Central memory CD8-positive, alpha-beta T cell (primary cell): ENCODE results near the gene EOLA2.
"Not testable (repeated sequence)": the region's sequence is repeated elsewhere in the genome, so short reads cannot be mapped to it uniquely, and the experiment has no call there.

Experiments used
- ATAC-seq: fragments of 150-1000 bp; cut with Tn5 transposase; replicated peaks from 2 replicates; pipeline ENCODE4 v1.10.0; 2022; ENCODE audit warnings: mild to moderate bottlenecking, moderate FRiP score, moderate number of reproducible peaks; ENCODE audit not compliant: poor library complexity, severe bottlenecking; ENCODE audit errors: extremely low read depth
- DNase-seq, 2 donors: peaks; one replicate each; pipeline ENCODE4 v3.0.0; 2021; ENCODE audit warnings: low spot score in 2 of 2
- H3K27ac Mint-ChIP-seq: one replicate; pipeline ENCODE4 v1.8.0; 2022; ENCODE audit warnings: low read depth, mild to moderate bottlenecking, moderate library complexity, mixed read lengths
- H3K27me3 Mint-ChIP-seq: one replicate; pipeline ENCODE4 v1.8.0; 2022; ENCODE audit warnings: mixed read lengths
- H3K36me3 Mint-ChIP-seq: one replicate; pipeline ENCODE4 v1.8.0; 2022; ENCODE audit warnings: mild to moderate bottlenecking, moderate library complexity, mixed read lengths; ENCODE audit not compliant: insufficient read depth
- H3K4me1 Mint-ChIP-seq: one replicate; pipeline ENCODE4 v1.8.0; 2022; ENCODE audit warnings: mixed read lengths
- H3K4me3 Mint-ChIP-seq: one replicate; pipeline ENCODE4 v1.8.0; 2022; ENCODE audit warnings: mild to moderate bottlenecking, moderate library complexity, mixed read lengths
- H3K9me3 Mint-ChIP-seq: one replicate; pipeline ENCODE4 v1.8.0; 2022; ENCODE audit warnings: mixed read lengths

Gene EOLA2

DNA sequence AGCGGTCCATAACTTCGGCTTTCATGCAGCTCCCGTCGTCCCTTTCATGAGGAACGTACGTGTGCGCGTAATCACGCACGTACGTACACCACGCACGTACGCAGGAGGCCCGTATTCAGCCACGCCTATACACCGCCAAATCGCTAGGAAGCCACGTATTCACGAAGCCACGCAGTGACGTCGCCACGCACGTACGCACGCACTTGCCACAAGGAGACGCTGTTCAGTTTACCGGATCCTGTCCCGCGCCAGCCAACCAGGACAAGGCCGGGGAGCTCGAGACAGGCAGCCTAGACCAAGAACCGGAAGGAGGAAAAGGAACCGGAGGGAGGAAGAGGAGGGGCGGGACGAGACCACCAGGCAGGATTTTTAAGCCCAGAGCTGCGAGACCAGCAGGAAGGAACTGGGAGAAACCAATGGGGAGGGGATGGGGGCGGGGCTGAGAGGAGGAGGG is at the start of gene EOLA2:
Gene EOLA2 (minus strand): TSS at position 65 of the 454 bp plus-strand sequence. CDS start 4,617 bp downstream, outside the sequence.
- ATAC-seq: peak; percentile 60
- Mint-ChIP-seq H3K36me3 (peaks cover 10% of the 10 kb centered on the region), H3K4me3 (peak within 1 kb of the TSS; percentile 76), H3K27ac (peak within 1 kb of the TSS; percentile 93), H3K27me3 (no peaks in the 10 kb centered on the region), H3K4me1 (peaks cover 8% of the 10 kb centered on the region), H3K9me3 (no peaks in the 10 kb centered on the region)
- peak; percentile 75 to 91 for DNase-seq

DNA sequence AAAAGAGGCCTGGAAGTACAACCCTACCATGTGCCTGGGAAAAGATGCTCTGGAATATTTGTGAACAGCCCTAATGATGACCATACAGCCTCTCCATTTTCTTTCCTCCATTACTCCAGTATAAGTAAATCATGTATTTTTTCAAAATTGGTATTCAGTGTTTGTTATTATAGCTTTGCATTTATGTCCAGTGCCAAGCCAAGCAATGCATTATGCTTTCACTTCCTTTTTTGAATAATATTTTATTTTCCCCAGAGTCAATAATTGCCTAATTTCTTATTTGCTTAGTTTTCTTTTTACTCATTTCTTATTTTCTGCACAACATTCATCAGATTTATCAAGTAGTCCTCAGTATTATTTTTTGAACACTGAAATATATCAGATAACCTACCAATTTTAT is 49.3 kb upstream of the EOLA2 start:
- no peak for ATAC-seq
- Mint-ChIP-seq H3K27me3 (no peaks in the 10 kb centered on the region), H3K9me3 (no peaks in the 10 kb centered on the region), H3K36me3 (peaks cover 4% of the 10 kb centered on the region), H3K4me1 (peaks cover 9% of the 10 kb centered on the region), H3K4me3 (no peak overlapping the region), H3K27ac (no peak overlapping the region)
- DNase-seq: no peak

DNA sequence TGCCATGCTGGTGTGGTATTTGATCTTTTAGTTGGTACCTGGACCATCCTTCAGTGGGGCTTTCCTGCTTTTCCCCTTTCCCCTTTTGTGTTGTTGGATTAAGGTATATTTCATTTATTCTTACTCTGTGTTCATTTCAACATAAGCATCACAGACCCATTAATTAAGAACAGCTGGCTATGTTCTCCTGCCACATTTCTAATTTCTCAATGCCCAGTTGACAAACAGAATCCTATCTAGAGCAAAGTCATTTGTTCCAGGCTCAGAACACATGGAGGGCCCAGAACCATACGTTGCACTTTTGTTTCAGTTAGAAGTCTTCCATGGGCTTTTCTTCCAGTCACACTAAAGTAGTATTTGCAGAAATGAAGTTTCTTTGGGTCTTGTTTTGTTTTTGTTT is 46.1 kb upstream of the EOLA2 start:
- H3K4me3 Mint-ChIP-seq: no peak overlapping the region
- H3K9me3 Mint-ChIP-seq: no peaks in the 10 kb centered on the region
- ATAC-seq (no peak), DNase-seq (no peak)
- peaks cover 9% of the 10 kb centered on the region for H3K4me1 Mint-ChIP-seq
- peaks cover 1% of the 10 kb centered on the region for H3K36me3 Mint-ChIP-seq
- no peaks in the 10 kb centered on the region for H3K27me3 Mint-ChIP-seq
- no peak overlapping the region for H3K27ac Mint-ChIP-seq

DNA sequence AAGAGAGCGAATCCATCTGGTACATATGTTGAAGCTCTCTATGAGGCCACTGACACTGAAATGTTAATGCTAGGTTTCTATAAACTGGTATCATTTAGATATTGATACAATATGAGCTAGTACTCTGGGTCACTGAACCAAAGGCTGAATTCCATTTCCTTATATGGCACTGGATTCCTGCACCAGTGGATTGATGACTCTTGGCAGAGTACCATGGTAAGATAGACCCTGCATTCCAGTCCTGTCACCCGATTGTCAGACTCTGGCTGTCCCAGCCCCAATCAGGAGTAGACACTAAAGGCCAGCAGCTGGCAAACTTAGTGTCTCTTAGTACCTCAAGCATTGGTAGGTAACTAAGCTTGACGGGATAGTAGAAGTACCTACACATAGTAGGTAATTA is 44.0 kb upstream of the EOLA2 start:
- Mint-ChIP-seq H3K9me3 (no peaks in the 10 kb centered on the region), H3K4me1 (peaks cover 5% of the 10 kb centered on the region), H3K27ac (no peak overlapping the region), H3K36me3 (no peaks in the 10 kb centered on the region), H3K4me3 (no peak overlapping the region), H3K27me3 (no peaks in the 10 kb centered on the region)
- DNase-seq: no peak
- no peak for ATAC-seq

DNA sequence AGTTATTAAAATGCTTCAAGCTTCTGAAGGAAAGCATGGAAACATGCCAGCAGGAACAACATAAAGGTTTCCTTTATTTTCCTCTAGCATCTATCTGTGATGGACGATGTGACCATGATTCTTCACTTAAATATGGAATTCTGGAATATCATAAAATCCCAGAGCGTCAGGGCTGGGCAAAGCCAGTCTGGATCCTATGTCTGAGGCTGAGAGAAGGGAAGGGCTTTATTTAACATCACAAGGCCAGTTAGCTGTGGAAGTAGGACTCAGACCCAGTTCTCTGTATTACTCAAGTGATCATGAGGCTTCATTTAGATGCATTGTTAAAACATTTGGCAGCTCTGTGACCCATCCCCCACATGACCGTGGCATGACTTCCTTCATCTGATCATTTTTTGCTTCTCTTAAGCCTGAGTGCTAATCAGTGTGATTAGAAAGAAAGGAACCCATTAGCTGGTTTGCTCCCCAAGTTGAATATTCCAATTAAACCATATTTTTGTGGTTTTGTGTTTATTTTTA is 40.9 kb upstream of the EOLA2 start:
- DNase-seq (no peak), ATAC-seq (no peak)
- H3K27me3 Mint-ChIP-seq: no peaks in the 10 kb centered on the region
- no peak overlapping the region for H3K4me3 Mint-ChIP-seq
- H3K9me3 Mint-ChIP-seq: no peaks in the 10 kb centered on the region
- H3K36me3 Mint-ChIP-seq: no peaks in the 10 kb centered on the region
- no peak overlapping the region for H3K27ac Mint-ChIP-seq
- no peaks in the 10 kb centered on the region for H3K4me1 Mint-ChIP-seq

DNA sequence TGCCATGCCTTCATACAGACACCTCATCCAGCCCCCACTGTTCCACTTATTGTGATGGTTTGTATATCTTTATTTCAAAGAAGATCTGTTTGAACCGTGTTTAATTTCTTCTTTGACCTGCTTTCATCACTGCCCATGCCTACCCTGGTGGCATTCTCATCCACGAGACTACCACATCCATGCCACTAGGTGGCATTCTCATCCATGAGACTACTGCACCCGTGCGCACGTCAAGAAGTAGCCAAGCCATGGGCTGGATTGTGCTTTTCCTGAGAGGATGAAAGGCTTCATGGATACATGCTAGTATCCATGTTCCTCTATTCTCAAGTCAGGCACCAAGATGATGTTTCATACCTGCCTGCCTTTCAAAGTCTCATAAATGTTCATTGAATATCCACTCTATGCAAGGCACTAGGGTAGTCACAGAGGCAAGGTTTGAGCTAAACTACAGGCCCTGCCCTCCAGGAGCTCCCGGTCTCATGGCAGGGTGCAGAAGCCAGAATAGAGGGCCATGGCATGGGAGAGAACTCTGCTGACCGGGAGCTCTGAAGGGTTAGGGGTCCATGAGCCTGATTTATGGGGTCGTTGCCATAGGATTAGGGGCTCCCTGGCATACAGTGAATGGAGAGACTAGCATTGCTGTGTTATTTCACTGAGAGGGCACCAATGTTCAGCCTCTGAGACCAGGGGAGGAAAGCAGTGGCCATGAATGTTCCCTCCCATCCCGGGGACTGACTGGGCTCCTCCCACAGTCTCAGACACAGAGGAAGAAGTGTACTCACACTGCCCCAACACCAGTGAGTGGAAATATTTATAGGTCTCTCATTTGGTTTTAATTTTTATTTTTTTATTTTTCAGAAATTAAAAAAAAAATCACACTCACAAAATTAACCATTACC is 24.8 kb upstream of the EOLA2 start:
- H3K27ac Mint-ChIP-seq: no peak overlapping the region
- H3K4me1 Mint-ChIP-seq: no peaks in the 10 kb centered on the region
- H3K36me3 Mint-ChIP-seq: peaks cover 21% of the 10 kb centered on the region
- ATAC-seq: no peak
- no peak overlapping the region for H3K4me3 Mint-ChIP-seq
- no peak for DNase-seq
- no peaks in the 10 kb centered on the region for H3K27me3 Mint-ChIP-seq
- no peaks in the 10 kb centered on the region for H3K9me3 Mint-ChIP-seq

DNA sequence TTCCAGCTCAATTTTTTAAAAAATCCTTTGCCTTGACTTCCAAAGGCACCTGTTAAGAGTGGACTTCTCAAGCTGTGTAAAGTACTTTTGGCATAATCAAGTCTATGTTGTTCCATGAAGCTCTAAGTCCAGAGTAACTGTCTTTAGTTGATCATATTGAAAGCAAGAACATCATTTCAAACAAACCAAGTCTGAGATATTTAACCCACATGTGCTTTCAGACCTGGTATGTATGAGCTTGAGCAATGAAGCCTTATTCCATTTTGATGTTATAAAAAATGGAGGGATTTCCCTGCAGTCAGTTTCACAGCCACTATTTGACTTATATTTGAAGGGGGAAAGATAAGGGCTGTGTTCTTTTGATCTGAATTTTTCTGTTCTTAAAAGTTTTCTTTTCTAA is 23.7 kb upstream of the EOLA2 start:
- Mint-ChIP-seq H3K4me3 (no peak overlapping the region), H3K27ac (no peak overlapping the region), H3K27me3 (no peaks in the 10 kb centered on the region), H3K36me3 (peaks cover 23% of the 10 kb centered on the region), H3K4me1 (no peaks in the 10 kb centered on the region), H3K9me3 (no peaks in the 10 kb centered on the region)
- DNase-seq (no peak), ATAC-seq (no peak)

DNA sequence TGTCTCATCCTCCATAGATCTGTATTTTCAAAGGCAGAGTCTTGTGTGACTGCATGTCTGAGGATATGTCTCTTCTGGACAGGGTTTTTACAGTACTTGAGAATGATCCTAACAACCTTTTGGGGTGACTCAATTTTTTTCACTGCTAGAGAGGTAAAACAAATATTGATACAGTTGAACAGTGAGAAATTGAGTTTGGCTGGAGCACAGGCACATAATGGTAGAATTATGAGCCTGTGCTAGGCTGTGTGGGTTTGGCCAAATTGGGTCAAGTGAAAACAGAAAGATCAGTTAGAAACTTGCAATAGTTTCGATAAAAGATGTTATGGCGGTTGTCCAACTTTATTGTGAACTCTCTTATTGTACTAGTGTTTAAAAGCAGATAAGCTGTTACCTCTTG is 23.3 kb upstream of the EOLA2 start:
- ATAC-seq (no peak), DNase-seq (no peak)
- Mint-ChIP-seq H3K4me1 (no peaks in the 10 kb centered on the region), H3K36me3 (peaks cover 24% of the 10 kb centered on the region), H3K27ac (no peak overlapping the region), H3K27me3 (no peaks in the 10 kb centered on the region), H3K4me3 (no peak overlapping the region), H3K9me3 (no peaks in the 10 kb centered on the region)

DNA sequence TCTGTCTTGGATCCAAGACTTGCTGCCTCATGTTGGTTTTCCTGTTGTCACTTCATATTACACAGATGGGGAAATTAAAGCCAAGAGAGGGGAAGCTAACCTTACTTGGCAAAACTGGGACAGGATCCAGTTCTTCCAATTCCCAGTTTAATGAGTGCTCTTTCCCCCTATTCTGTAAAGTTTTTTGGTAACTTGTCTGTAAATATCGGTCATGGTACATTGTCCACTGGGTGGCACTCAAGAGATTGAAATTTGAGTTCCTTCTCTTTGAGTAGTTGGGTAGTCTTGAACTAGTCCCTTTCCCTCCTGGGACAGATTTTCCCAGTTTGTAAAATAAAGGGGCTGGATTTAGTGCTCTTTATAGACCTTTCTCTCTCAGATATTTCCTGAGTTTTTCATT is 12.4 kb upstream of the EOLA2 start:
- no peaks in the 10 kb centered on the region for H3K9me3 Mint-ChIP-seq
- H3K27ac Mint-ChIP-seq: no peak overlapping the region
- peaks cover 2% of the 10 kb centered on the region for H3K36me3 Mint-ChIP-seq
- DNase-seq: no peak
- no peaks in the 10 kb centered on the region for H3K27me3 Mint-ChIP-seq
- H3K4me3 Mint-ChIP-seq: no peak overlapping the region
- ATAC-seq: no peak
- peaks cover 5% of the 10 kb centered on the region for H3K4me1 Mint-ChIP-seq

DNA sequence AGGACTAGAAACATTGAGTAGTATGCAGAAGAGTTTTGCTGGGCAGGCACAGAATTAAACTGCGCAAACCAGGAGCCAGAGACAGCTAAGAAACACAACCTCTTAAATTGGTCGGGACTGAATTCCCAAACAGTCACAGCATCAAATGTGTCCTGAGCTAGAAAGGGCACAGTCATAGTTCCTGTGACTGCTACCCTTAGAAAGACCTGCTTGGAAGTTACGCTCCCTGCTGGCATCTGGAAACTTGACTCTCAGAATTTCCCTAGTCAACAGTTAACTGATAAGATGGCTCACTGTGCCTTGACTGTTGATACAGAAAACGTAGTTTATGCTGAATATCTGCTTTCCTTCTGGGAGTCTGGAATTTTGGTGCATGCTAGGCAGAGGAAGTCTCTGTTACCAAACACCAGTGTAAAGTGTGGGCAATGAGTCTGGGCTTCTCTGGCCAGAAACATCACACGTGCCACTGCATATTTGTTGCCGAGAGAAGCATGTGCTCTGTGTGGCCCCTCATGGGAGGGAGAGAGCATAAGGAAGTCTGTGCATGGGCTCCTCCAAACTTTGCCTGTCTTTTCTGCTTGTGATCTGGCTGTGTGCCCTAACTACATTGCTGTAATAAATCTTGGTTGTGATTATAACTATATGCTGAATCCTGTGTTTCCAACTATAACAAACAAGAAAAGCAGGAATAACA is 11.6 kb upstream of the EOLA2 start:
- H3K9me3 Mint-ChIP-seq: no peaks in the 10 kb centered on the region
- H3K27me3 Mint-ChIP-seq: no peaks in the 10 kb centered on the region
- DNase-seq (no peak), ATAC-seq (no peak)
- peaks cover 2% of the 10 kb centered on the region for H3K36me3 Mint-ChIP-seq
- no peak overlapping the region for H3K27ac Mint-ChIP-seq
- H3K4me1 Mint-ChIP-seq: peaks cover 5% of the 10 kb centered on the region
- no peak overlapping the region for H3K4me3 Mint-ChIP-seq

DNA sequence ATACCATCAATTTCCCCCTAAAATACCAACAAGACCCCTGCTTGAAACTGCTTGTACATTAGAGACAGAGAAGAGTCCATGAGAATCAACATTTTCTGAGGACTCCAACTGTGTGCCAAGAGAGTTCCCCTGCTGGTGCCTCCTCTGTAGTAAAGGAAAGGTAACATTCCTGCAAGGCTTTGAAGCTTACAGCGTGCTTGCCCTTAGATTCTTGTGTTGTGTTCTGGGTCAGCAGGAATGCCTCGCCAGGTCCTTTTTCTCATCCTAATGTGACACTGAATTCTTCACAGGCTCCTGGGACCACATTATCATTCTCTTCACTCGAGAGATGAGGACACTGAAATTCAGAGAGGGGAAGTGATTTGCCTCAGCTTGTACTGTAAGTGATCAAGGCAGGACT is 9.7 kb upstream of the EOLA2 start:
- no peaks in the 10 kb centered on the region for H3K27me3 Mint-ChIP-seq

DNA sequence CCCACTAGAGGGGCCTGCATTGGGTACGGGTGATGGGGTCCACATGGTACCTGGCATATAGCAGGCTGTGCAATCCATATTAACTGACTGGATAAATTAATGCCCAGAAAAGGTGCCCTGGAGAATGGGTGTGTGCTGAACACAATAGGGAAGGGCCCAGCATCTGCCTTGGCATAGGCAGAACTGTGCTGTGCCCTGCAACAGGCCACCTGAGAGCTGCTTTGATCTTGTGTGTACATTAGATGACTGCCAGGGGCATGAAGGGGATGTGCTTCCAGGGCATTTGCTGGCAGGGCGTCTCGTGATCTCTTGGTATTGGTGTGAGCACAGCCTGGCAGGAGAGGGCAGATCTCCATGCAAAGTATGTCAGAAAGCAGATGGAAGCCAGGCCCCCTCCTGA is 8.6 kb upstream of the EOLA2 start:
- H3K27me3 Mint-ChIP-seq, H3K4me1 Mint-ChIP-seq, H3K4me3 Mint-ChIP-seq, H3K36me3 Mint-ChIP-seq, ATAC-seq, DNase-seq, H3K27ac Mint-ChIP-seq, H3K9me3 Mint-ChIP-seq: not testable (repeated sequence)

More for the DNA sequence above, 9.7 kb upstream of the EOLA2 start:
- no peaks in the 10 kb centered on the region for H3K4me1 Mint-ChIP-seq
- DNase-seq (no peak), ATAC-seq (no peak)
- no peak overlapping the region for H3K27ac Mint-ChIP-seq
- H3K9me3 Mint-ChIP-seq: no peaks in the 10 kb centered on the region
- H3K4me3 Mint-ChIP-seq: no peak overlapping the region
- peaks cover 2% of the 10 kb centered on the region for H3K36me3 Mint-ChIP-seq

DNA sequence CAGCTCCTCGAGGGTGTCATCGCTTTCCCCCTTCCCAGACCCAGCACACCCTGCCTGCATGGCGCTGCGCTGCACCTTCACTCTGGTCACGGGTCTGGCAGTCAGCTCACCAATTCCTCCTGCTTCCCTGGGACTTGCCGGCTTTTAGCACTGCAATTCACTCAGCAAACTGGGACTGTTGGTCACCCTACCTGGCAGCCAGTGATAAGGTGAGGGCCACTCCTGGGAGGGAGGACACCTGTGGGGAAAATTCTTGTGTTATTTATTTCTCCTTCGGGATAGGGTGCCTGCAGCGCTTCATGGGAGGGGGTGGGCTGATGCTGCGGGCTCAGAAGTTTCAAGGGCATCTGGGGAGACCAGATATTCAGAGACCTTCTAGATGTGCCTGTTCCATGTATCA is 7.5 kb upstream of the EOLA2 start:
- not testable (repeated sequence) for H3K4me1 Mint-ChIP-seq, ATAC-seq, DNase-seq, H3K27ac Mint-ChIP-seq, H3K9me3 Mint-ChIP-seq, H3K4me3 Mint-ChIP-seq, H3K36me3 Mint-ChIP-seq, H3K27me3 Mint-ChIP-seq
